NCI-H774 (cell line): ENCODE measurements around the gene BBS9.
"Not testable (repeated sequence)": the region's sequence is repeated elsewhere in the genome, so short reads cannot be mapped to it uniquely, and the experiment has no call there.

Experiments used
- DNase-seq: peaks from one replicate; lab custom pipeline; 2025; lab: John Stamatoyannopoulos, UW

The BBS9 gene

DNA sequence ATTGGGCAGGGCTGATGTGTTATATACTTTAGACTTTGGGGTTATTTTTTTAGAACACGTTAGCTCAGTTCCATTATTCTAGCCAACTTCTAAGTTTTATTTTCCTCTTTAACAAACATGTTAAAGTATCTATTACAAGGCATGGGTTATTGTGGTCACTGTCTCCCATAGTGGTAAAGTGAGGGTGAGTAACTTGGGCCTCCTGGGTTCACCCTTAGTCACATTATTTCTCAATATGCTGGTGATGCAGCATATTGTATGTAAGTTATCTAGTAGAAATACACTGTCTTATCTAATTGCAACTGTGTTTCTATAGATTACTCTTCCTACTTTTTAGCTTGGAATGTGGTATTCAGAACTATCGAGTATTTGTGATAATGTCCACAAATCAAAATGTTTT lies 65.9 kb downstream of the BBS9 start:
- DNase-seq, result no peak

DNA sequence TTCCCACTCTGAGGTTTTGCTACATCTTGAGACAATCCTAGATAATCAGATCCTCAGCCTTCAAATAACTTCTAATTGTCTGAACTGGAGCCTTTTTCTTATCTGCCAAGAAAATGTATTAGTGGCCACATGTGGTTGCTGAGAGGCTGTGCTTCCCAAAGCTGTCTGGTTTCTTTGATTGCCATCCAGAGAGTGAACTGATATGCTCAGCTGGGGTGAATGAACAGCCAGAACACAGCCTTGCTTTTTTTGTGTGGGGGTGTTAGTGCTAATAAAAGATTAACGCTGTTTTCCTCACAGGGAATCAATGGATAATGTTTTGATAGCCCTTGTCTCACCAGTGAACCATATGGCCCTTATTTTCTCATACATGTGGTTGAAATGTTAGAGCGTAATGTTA lies 66.9 kb downstream of the BBS9 start:
- DNase-seq, result no peak

DNA sequence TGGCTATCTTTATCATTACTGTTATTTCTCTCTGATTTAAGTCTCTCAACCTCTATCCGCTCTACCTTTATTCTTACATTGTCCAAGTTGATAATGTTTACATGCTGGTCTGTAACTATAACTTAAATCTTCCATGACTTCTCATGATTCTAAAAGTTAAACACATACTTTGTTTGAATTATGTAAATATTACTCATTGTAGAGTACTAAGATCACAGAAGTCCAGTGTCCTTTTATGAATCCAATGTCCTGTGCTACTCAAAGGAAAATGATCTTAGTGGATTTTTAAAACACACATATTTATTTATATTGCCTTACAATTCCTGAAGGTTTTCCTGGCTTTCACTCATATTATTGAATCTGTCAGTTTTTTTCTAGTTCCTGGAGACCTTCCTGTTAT lies 70.9 kb downstream of the BBS9 start:
- no peak for DNase-seq

DNA sequence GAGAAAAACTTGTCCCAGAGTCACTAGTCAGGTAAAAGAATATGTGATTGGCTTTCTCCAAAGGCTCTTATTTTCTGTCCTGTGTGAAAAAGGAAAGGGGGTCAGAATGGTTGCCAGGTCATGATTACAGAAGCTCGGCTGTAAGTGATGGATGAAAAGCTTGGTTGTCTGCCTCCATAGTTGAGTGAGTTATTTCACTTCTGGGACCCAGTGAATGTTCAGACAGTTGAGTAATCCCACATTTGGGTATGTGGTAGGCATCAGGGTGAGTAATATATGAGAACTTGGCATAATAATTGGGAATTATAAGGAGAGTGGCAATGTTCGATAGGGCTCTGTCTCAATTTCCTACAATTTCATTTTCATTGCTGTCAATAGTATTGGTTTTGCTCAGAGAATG lies 72.5 kb downstream of the BBS9 start:
- no peak for DNase-seq

GRCh38 chr7:33210958-33211357 lies 81.6 kb downstream of the BBS9 start:
- DNase-seq, result no peak

GRCh38 chr7:33212144-33212543 lies 82.8 kb downstream of the BBS9 start:
- DNase-seq, result no peak

DNA sequence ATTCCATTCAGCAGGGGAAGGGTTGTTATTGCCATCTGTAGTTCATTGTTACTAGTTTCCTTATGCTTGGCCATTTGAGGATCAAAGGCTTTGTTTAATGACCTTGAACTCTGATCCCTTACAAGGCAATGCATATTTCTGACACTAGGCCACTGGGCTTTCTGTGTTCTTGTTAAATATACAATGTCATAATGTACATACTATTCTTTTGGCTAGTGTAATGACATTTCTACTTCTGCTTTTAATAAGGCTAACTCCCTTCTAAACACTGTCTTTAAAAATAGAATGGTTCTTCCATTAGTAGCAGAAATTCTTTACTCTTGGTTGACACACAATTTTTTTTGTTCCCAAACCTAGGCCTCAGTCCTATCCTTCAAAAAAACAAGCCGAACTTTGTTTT lies 86.6 kb downstream of the BBS9 start:
- DNase-seq, result no peak

DNA sequence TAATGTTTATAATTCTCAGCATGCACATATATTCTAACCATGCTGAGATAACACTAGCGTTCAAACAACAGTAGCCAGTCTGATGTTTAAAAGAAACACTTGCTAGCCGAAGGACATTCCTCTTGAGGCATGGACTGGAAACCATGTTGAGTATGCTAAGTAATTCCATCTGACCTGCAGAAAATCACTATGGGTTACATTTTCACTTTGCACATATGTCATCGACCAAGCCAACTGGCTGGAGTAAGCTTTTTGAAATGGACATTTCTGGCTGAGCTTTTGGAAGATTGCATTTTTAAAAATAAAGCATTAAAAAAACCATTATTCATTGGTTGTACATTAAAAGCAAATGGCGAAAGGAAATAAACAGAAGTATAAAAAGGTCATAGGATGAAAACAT lies 88.2 kb downstream of the BBS9 start:
- no peak for DNase-seq

DNA sequence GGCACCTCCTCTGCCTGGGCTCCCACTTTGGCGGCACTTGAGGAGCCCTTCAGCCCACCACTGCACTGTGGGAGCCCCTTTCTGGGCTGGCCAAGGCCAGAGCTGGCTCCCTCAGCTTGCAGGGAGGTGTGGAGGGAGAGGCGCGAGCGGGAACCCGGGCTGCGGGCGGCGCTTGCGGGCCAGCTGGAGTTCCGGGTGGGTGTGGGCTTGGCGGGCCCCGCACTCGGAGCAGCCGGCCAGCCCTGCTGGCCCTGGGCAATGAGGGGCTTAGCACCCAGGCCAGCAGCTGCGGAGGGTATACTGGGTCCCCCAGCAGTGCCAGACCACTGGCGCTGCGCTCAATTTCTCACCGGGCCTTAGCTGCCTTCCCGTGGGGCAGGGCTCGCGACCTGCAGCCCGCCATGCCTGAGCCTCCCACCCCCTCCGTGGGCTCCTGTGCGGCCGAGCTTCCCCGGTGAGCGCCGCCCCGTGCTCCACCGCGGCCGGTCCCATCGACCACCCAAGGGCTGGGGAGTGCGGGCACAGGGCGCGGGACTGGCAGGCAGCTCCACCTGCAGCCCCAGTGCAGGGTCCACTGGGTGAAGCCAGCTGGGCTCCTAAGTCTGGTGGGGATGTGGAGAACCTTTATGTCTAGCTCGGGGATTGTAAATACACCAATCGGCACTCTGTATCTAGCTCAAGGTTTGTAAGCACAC lies 89.6 kb downstream of the BBS9 start:
- DNase-seq, result not testable (repeated sequence)

DNA sequence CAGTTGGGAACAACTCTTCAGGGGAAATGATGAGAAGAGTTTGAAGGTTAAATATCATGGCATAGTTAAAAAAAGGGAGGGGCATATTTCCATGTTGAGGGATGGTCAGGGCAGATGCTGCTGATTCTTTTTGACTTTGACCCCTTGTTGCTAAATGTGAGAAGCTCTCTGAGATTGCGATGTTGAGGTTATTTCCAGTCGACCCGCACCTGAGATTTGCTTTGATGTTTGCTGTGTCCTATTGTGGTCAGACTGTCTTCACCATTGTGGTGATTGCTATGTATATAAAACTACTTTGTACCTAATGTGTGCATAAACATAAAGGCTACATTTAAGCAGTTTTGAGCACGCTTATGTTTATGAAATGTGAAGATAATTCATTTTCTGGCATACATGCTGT lies 90.9 kb downstream of the BBS9 start:
- no peak for DNase-seq

- no peak for DNase-seq
Measured at GRCh38 chr7:33221390-33221789, 92.0 kb downstream of the BBS9 start.

GRCh38 chr7:33232632-33233145 lies 103.3 kb downstream of the BBS9 start:
- no peak for DNase-seq

DNA sequence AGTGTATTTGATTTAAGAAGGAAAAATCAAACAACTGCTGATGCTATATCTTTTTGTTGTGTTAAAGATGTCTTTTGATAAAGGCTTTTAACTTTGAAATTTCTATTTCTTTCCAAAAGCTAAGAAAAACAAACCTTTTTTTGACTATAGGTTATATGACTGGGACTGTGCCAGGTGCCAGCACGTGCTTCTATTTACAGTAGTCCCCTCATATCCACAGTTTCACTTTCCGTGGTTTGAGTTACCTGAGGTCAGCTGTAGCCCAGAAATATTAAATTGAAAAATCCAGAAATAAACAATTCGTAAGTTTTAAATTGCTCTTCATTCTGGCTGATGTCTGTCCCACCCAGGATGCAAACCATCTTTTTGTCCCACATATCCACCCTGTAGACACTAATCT lies 104.3 kb downstream of the BBS9 start:
- no peak for DNase-seq

GRCh38 chr7:33237036-33237435 lies 107.7 kb downstream of the BBS9 start:
- no peak for DNase-seq

GRCh38 chr7:33243319-33243881 lies 114.0 kb downstream of the BBS9 start:
- DNase-seq, result no peak

DNA sequence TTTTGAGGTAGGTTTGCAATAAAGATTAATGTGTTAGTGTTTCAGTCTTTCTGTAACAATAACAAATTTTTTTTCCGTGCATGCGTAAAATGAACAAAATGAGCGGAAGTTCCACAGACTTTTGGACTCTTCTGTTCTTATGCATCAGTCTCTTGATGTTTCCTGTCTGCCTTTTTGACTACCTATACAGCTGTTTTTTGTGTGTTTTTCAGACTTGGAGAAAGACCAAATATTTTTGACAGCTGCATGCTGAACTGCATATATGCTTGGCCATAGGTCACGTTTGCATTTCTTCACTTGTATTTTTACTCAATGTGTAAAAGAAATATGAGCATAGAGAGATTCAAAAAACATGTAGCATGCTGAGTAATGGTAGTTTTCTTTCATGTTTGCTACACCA lies 119.3 kb downstream of the BBS9 start:
- DNase-seq, result no peak

DNA sequence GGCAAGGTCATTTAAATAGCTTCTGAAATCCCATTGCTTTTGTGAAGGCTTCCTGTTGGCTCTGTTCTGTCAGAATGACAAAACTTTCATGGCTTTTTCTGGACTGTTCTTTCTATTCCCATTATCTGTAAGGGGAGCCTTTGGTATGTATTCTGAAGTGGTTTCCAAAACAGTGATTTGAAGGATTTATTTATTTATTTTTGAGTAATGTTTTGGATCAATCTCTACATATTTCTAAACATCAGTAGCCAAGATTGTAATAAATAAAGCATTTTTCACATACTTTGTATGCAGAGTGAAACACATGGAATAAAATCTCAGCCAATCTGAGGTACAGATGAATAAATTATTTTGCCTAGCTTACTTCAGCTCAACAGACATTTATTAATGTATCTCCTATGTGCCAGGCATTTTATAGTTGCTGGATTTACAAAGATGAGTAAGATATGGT lies 121.1 kb downstream of the BBS9 start:
- DNase-seq, result no peak

DNA sequence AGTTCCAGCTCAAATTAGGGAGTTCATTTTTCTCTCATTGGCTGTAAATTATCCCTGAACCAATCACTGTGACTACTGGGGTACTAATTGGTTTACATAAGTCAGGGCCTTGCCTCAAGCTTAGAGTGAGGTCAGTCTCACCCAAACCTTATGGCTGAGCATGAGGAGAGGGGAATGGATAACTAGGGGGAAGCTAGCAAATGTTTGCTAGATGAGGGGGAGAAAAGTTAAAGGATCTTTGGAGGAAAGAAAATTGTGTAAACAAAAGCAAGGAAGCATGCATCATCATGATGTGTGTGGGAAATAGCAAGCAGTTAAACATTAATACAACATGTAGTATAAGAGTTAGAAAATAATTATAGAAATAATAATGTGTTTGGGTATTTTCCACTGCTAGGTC lies 121.9 kb downstream of the BBS9 start:
- DNase-seq, result no peak

- no peak for DNase-seq
Measured at GRCh38 chr7:33258491-33258951, 129.2 kb downstream of the BBS9 start.

DNA sequence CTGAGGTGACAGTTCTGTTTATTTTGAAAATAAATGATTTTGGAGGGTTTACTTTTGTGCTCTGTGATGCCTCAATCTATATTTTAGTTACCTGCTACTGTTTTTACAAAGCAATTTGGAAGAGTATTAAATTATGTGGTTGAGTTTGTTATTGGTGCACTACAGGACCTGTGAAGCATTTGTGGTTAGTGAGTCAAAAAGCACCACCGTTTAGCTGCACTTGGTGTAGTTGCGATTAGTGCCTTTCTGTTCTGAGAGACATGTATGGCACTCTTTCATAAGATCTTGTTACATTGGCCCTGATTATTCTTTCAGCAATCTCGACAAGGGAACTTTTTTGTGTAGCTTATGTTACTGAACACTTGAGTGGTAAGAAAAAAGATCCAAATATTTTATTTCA lies 132.2 kb downstream of the BBS9 start:
- no peak for DNase-seq

DNA sequence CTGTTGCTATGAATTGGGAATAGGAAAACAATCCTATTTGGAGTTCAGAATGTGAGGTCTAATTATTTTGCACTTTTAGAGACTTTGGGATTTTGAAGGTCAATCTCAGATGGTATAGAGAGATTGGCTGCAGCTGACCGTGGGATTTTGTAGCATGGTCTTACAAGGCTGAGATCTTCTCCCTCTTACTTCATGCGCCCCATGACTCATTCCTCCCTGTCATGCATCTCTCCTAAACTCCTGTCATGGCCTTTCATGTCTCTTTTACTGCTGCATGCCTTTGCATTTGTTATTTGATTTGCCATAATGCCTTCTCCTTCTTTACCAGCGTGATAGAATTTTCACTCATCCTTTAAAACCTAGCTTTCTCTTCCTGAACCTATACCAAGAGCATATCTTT lies 133.1 kb downstream of the BBS9 start:
- no peak for DNase-seq

DNA sequence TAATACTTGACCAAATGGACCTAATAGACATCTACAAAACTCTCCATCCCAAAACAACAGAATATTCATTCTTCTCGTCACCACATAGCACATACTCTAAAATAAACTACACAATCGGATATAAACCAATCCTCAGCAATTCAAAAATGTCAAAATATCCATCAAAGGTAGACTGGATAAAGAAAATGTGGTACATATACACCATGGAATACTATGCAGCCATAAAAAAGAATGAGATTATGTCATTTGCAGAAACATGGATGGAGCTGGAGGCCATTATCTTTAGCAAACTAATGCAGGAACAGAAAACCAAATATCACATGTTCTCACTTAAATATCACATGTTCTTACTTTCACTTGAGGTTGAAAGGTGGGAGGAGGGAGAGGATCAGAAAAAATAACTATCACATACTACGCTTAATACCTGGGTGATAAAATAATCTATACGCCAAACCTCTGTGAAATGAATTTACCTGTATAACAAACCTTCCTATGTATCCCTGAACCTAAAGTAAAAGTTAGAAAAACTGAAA lies 142.5 kb downstream of the BBS9 start:
- DNase-seq, result not testable (repeated sequence)

DNA sequence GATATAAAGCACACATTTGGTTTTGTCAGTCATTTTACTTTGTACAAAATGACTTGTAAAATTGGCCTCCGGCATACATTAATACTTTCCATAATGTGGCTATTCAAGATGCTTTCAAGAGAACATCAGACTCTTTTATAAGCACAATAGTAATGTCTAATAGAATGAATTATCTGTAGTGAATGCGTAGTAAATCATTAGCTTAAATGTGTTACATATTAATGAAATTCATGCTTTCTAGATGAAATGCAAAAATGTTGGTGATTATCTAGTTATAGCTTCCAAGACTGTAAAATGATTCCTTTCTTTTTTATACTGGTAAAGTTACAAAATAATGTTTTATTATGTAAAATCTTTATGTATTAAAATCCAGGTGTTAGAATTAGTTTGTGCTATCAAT lies 144.0 kb downstream of the BBS9 start:
- DNase-seq, result no peak

DNA sequence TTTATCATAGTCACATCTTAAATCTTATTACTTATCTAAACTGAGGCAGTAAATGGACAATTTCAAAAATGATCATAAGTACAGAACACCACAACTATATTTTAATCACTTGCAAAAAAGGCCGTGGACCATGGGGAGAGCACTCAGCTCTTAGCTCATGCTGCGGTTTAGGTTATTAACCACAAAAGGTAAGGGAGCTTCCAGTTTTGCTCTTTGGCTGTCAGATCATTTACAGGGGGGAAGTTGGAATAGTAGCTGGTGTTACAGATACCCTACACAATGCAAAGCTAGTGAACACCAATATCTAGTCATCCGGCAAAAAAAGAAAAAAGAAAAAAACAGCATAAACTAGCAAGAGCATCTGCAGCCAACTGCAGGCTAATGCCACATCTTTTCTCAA lies 147.0 kb downstream of the BBS9 start:
- DNase-seq, result no peak
